BLaER1 treated with 17β-estradiol and CSF1 and Interleukin-3, amounts not matched to agents 10 nM and 100 nM (cell line): Measurements from ENCODE around the gene JAK1.

ENCODE experiments used
- H3K27ac ChIP-seq, 11 experiments: shearing (Covaris generic); formaldehyde crosslinking; 2 replicates each; pipeline ENCODE4 v1.8.1; 2022
- H3K27me3 ChIP-seq, 11 experiments: shearing (Covaris generic); formaldehyde crosslinking; 2 replicates each; pipeline ENCODE4 v1.8.1; 2022
- H3K36me3 ChIP-seq, 11 experiments: shearing (Covaris generic); formaldehyde crosslinking; 2 replicates each; pipeline ENCODE4 v1.8.1; 2022
- H3K4me1 ChIP-seq, 10 experiments: shearing (Covaris generic); formaldehyde crosslinking; 2 replicates each; pipeline ENCODE4 v1.8.1; 2022
- H3K4me2 ChIP-seq, 11 experiments: shearing (Covaris generic); formaldehyde crosslinking; 2 replicates each; pipeline ENCODE4 v1.8.1; 2022
- H3K4me3 ChIP-seq, 10 experiments: shearing (Covaris generic); formaldehyde crosslinking; 2 replicates each; pipeline ENCODE4 v1.8.1; 2022
- H3K9ac ChIP-seq, 11 experiments: shearing (Covaris generic); formaldehyde crosslinking; 2 replicates each; pipeline ENCODE4 v1.8.1; 2022
- H3K9me3 ChIP-seq, 11 experiments: shearing (Covaris generic); formaldehyde crosslinking; replicated peaks in 1 of 11; 2 replicates each; pipeline ENCODE4 v1.8.1; 2022
- H4K20me1 ChIP-seq, 11 experiments: shearing (Covaris generic); formaldehyde crosslinking; 2 replicates each; pipeline ENCODE4 v1.8.1; 2022
- Cebpa-rat ChIP-seq, 11 experiments: shearing (Covaris generic); IDR thresholded peaks; 2 replicates each; pipeline ENCODE4 v1.8.1; 2022

Gene JAK1

GRCh38 chr1:64892576-64893573 lies 73.5 kb downstream of the JAK1 start:
- Histone ChIP-seq H3K36me3 (no peaks in the 10 kb centered on the region), H3K4me2 (peak overlapping the region; percentile 1 to 55 (median 32); a peak in 17 of 22 replicates), H3K4me3 (no peak overlapping the region), H3K4me1 (peaks cover 56 to 89% (median 68%) of the 10 kb centered on the region in 10 experiments), H3K27me3 (no peaks in the 10 kb centered on the region), H4K20me1 (peaks cover 45 to 98% (median 76%) of the 10 kb centered on the region in 11 experiments; a peak in 20 of 22 replicates), H3K27ac (peak overlapping the region in 7 of 11 experiments; percentile 11 to 89 (median 36); a peak in 10 of 22 replicates), H3K9ac (no peak overlapping the region), H3K9me3 (no peaks in the 10 kb centered on the region)
- TF ChIP-seq Cebpa-rat (IDR thresholded peaks at IDR 0.05), result no peak

DNA sequence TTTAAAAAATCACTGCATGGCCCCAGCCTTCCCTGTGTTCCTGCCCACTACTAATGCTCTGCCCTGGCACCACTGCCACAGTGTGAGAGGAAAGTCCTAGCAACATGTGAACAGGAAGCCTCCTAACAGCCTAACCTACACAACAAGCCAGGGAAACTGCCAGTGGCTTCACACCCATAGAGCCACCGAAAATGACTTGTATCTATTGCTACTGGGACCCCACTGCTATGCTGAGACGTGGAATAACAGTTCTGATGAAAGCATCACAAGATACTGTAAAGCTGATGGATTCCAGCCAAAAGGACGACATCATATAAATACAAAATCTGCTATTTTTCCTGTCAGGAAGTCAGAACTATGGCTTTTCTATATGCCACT lies 74.9 kb downstream of the JAK1 start:
- peaks cover 48 to 77% (median 57%) of the 10 kb centered on the region in 10 experiments for H3K4me1 ChIP-seq

DNA sequence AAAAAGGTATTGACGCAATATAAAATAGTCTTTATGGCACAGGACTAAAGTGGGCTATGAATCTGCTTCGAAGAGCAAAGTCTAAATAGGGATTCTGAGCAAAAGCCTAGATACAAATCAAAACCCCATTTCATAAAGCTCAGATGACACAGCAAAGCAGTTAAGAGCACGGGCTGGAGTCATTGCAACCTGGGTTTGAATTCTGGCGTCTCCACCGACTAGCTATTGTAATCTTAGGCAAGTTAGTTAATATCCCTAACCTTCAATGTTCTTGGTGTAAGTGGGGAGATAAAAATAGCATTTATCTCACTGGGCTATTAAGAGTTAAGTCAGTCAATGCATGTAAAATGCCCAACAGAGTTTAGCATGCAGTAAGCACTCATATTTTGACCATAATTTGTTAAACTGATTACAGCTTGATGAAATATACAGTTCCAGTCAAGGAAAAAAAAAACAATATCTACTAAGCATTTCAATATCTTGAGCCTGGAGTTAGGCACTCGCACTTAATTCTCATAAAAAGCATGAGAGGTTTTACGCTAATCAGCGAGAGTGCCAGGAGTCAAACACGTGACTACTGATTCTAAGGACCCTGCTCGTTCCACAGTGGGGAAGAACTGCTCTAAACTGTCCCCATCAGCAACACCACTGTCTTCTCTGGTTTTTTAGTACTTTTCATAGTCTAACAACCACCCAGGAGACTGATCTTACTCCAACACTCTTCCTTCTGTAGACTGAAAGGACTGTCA lies 75.5 kb downstream of the JAK1 start:
- peaks cover 0 to 9% (median 2%) of the 10 kb centered on the region in 11 experiments; a peak in 9 of 22 replicates for H3K36me3 ChIP-seq
- H3K9ac ChIP-seq, result no peak overlapping the region
- no peaks in the 10 kb centered on the region for H3K9me3 ChIP-seq
- peaks cover 51 to 100% (median 88%) of the 10 kb centered on the region in 11 experiments; a peak in 20 of 22 replicates for H4K20me1 ChIP-seq
- H3K4me3 ChIP-seq, result no peak overlapping the region
- peak overlapping the region in 10 of 11 experiments; percentile 1 to 48 (median 18); a peak in 10 of 22 replicates for H3K4me2 ChIP-seq
- no peak for TF ChIP-seq Cebpa-rat (IDR thresholded peaks at IDR 0.05)
- H3K27ac ChIP-seq, result peak overlapping the region in 4 of 11 experiments; percentile 13 to 38 (median 30); a peak in 6 of 22 replicates
- H3K27me3 ChIP-seq, result no peaks in the 10 kb centered on the region
- peaks cover 43 to 71% (median 51%) of the 10 kb centered on the region in 10 experiments for H3K4me1 ChIP-seq

More for the DNA sequence above, 74.9 kb downstream of the JAK1 start:
- Histone ChIP-seq H3K9me3 (no peaks in the 10 kb centered on the region), H3K4me2 (peak overlapping the region; percentile 1 to 48 (median 19); a peak in 14 of 22 replicates), H3K36me3 (peaks cover 0 to 3% (median 0%) of the 10 kb centered on the region in 11 experiments; a peak in 2 of 22 replicates), H3K9ac (no peak overlapping the region), H3K4me3 (no peak overlapping the region), H3K27ac (peak overlapping the region in 4 of 11 experiments; percentile 13 to 38 (median 30); a peak in 6 of 22 replicates), H4K20me1 (peaks cover 51 to 100% (median 86%) of the 10 kb centered on the region in 11 experiments; a peak in 20 of 22 replicates), H3K27me3 (no peaks in the 10 kb centered on the region)
- TF ChIP-seq Cebpa-rat (IDR thresholded peaks at IDR 0.05), result no peak

DNA sequence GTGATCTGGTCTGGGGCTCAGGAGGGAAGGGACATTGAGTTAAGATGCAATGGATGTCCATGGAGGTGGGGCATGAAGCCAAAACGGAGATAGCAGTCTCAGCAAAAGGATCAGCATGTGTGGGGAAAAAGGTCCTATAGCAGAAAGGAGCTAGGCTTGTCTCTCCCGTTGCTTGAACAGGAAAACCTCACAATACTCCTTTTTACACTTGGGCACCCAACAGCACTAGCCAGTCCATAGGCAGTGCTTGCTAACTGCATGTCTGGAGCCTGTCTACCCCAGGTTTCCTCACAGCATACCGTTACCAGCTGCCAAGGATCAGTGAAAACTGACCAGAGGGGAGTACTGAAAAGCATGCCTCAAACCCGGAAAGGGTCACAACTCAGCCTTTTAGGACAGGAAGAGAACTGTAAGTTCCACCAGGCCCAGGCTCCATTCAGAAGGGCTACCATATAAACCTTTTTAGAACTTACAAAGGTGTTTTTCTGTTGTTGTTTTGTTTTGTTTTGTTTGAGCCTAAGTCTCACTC lies 78.6 kb downstream of the JAK1 start:
- no peak for TF ChIP-seq Cebpa-rat (IDR thresholded peaks at IDR 0.05)
- Histone ChIP-seq H3K36me3 (peaks cover 28 to 40% (median 32%) of the 10 kb centered on the region in 11 experiments; a peak in 21 of 22 replicates), H3K4me3 (no peak overlapping the region), H3K27me3 (no peaks in the 10 kb centered on the region), H3K27ac (0 out of 22 replicates have a peak overlapping the region, but pooled peaks of 2 of the 11 experiments have one; percentile 3 to 16), H3K4me2 (peak overlapping the region in 4 of 11 experiments; percentile 2 to 33 (median 25); a peak in 4 of 22 replicates), H4K20me1 (peaks cover 31 to 99% (median 79%) of the 10 kb centered on the region in 11 experiments; a peak in 21 of 22 replicates), H3K4me1 (peaks cover 17 to 41% (median 23%) of the 10 kb centered on the region in 10 experiments), H3K9me3 (no peaks in the 10 kb centered on the region), H3K9ac (no peak overlapping the region)

DNA sequence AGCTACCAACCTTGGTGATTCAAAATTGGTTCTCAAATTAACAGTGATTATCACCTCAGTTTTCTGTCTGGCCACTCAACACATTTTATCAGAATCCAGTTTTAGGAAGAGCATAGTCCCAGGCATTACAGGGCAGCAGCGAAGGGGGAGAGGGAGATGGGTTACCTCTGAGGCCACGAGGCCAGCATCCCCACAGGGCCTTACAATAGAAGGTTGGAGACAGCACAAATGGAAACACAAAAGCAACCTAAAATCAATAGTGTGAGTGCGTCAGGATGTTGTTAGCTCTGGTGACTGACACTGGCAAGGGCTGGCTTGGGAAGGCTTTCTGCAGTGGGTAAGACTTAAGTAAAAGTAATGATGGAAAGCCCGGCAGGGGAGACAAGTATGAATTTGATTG lies 79.5 kb downstream of the JAK1 start:
- Histone ChIP-seq H3K9me3 (no peaks in the 10 kb centered on the region), H3K36me3 (peaks cover 37 to 49% (median 41%) of the 10 kb centered on the region in 11 experiments), H3K9ac (no peak overlapping the region), H3K4me2 (no peak overlapping the region), H4K20me1 (peaks cover 24 to 96% (median 70%) of the 10 kb centered on the region in 11 experiments; a peak in 20 of 22 replicates), H3K27me3 (no peaks in the 10 kb centered on the region), H3K4me1 (peaks cover 10 to 33% (median 17%) of the 10 kb centered on the region in 10 experiments; a peak in 19 of 20 replicates), H3K27ac (no peak overlapping the region), H3K4me3 (no peak overlapping the region)
- TF ChIP-seq Cebpa-rat (IDR thresholded peaks at IDR 0.05), result no peak

DNA sequence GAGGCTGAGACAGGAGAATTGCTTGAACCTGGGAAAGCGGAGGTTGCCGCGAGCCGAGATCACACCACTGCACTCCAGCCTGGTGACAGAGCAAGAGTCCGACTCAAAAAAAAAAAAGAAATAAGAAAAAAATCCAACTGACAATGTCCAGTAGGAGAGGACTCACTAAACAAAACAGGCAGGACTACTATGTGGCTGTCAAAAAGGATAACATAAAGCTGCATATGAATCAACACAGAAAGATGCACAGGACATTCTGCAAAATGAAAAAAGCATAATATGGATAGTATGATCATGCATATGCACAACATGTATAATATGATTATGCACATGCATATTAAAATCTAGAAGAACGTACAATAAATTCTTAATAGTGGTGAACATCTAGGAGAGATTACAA lies 80.7 kb downstream of the JAK1 start:
- no peak for TF ChIP-seq Cebpa-rat (IDR thresholded peaks at IDR 0.05)
- Histone ChIP-seq H3K9me3 (no peaks in the 10 kb centered on the region), H3K27ac (no peak overlapping the region), H3K4me2 (no peak overlapping the region), H3K27me3 (no peaks in the 10 kb centered on the region), H3K4me1 (peaks cover 0 to 20% (median 9%) of the 10 kb centered on the region in 10 experiments; a peak in 11 of 20 replicates), H3K36me3 (peaks cover 49 to 61% (median 53%) of the 10 kb centered on the region in 11 experiments), H3K4me3 (no peak overlapping the region), H3K9ac (no peak overlapping the region), H4K20me1 (peaks cover 14 to 96% (median 61%) of the 10 kb centered on the region in 11 experiments; a peak in 20 of 22 replicates)

GRCh38 chr1:64884261-64885040 lies 81.9 kb downstream of the JAK1 start:
- H3K9me3 ChIP-seq, result no peaks in the 10 kb centered on the region
- no peak overlapping the region for H3K4me2 ChIP-seq
- no peak overlapping the region for H3K27ac ChIP-seq
- H3K27me3 ChIP-seq, result no peaks in the 10 kb centered on the region
- peaks cover 9 to 95% (median 65%) of the 10 kb centered on the region in 11 experiments; a peak in 20 of 22 replicates for H4K20me1 ChIP-seq
- no peak for TF ChIP-seq Cebpa-rat (IDR thresholded peaks at IDR 0.05)
- no peak overlapping the region for H3K4me3 ChIP-seq
- peaks cover 57 to 72% (median 62%) of the 10 kb centered on the region in 11 experiments for H3K36me3 ChIP-seq
- no peak overlapping the region for H3K9ac ChIP-seq
- peaks cover 0 to 12% (median 8%) of the 10 kb centered on the region in 10 experiments; a peak in 11 of 20 replicates for H3K4me1 ChIP-seq
